UCSD-AML1 (cell line): ENCODE measurements around the gene AGPS.

Experiments
- DNase-seq: peaks from one replicate; lab custom pipeline; 2025; ENCODE audit not compliant: unreplicated experiment; lab: John Stamatoyannopoulos, UW

AGPS gene

DNA sequence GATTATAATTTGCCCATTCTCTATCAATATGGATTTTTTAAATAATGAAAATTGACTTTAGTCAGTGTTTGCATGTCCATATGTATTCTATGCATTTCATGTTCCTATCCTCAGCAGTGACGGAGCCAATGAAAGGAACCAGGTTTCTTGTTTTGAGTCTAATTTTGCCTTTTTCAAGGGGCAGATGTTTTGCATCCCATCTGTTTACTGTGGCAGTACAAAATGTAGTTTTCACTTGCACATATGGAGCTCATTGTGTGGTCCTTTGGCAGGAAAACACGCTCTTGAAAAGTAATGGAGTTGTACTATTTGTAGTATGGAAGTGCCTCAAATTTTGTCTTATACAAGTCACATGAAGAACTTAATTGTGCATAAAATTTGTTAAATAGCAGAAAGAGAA, 127.8 kb downstream of the AGPS start:
- no peak for DNase-seq

DNA sequence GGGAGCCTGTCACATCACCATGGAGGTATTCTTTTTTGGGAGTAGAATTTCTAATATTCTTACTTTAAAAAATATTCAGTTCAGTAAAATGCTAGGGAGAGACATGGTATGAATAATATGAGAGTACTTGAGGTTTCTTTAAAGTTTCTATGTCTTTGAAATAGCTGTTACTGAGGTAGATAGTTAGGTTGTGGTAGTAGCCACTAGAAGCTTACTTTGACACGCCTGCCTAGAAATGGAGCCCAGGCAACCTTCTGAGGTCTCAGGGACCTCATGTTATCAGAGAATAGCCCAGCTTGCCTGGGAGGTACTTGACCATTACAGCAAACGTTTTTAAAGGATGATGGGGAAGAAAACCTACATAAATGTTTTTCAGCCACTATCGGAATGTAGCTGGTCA, 131.2 kb downstream of the AGPS start:
- DNase-seq = no peak

DNA sequence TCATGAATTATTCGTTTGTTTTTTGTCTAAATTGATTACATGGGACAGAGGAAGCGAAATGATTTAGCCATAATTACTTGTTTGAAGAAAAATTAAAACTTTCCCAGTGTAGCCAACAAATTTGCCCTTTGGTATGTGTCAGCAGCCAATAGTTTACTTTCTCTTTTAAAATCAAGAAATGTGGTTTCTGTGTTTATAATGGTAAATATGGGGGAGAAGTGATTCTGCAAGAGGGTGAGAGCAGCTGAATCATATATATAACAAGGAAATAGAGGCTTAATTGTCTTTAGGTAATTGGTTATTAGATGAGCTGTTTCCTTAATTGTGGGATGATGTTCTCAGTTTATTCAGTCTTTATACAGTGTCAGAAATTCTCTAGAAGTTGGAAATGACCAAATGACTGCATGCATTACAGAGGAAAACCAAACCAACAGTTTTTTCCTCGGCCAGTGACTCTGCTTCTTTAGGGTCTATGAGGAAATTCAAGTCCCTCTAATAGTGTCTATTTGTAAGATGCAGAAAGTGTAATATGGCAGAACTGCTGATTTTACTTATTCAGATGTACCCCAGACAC, 132.9 kb downstream of the AGPS start:
- no peak for DNase-seq

DNA sequence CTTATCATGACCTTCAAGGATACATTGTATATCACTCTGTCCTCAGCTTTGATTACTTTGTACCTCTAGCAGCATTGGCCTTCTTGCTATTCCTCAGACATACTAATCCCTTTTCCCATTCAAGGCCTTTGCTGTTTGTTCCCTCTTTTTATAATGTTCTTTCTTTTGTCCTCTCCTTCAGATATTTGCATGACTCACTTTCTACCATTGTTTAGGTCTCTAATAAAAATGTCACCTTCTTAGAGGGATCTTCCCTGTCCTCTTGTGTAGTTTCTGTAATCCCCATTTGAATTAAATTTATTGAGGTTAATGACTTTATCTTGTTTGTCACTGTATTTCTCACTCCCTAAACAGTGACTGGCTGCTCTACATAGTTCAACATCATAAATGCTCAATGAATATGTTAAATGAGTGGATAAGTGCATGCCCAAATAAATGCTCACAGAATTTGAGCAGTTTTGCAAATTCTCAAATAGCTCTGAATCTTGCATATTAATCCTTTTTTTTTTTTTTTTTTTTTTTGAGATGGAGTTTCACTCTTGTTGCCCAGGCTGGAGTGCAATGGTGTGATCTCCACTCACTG, 135.9 kb downstream of the AGPS start:
- no peak for DNase-seq

DNA sequence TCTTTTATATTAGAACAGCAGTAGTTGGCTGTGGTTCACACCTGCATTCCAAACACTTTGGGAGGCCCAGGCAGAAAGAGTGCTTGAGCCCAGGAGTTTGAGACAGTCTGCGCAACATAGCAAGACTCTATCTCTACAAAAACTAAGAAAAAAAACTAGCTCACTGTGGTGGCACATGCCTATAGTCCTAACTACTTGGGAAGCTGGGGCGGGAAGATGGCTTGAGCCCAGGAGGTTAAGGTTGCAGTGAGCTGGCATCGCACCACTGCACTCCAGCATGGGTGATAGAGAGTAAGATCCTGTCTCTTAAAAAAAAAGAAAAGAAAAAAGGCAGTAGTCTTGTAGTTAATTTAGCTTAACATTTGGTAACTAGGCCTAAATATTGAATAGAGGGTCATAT, 136.6 kb downstream of the AGPS start:
- no peak for DNase-seq

DNA sequence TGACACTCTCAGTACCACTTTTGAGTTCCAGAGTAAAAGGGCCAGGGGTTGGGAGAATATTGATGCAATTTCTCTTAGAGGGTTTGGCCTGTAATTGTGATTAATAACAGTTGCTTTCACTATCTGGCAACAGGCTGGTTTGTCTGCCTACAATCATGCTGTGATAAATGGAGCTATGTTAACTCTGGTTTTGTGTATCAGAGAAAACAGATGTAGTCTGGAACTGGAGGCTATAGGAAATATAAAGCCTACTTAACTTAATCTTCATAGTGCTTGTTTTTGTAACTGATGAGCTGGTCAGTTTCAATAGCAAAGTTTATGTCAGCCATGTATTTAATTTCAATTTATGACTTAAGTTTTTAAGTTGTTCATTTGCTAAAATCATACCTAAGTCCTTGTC, 138.0 kb downstream of the AGPS start:
- no peak for DNase-seq

DNA sequence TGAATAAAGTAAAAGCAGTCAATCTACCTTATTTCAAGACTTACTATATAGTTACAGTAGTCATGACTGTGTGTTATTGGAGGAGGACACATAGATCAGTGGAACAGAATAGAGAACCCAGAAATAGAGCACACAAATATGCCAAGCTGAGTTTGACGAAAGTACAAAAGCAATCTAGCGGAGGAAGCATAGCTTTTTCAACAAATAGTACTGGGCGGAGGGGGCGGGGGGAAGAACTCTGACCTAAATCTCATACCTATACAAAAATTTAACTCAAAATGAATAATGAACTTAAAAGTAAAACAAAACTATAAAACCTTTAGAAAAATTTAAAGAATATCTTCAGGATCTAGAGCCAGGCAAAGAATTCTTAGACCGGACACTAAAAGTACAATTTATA, 139.1 kb downstream of the AGPS start:
- no peak for DNase-seq

DNA sequence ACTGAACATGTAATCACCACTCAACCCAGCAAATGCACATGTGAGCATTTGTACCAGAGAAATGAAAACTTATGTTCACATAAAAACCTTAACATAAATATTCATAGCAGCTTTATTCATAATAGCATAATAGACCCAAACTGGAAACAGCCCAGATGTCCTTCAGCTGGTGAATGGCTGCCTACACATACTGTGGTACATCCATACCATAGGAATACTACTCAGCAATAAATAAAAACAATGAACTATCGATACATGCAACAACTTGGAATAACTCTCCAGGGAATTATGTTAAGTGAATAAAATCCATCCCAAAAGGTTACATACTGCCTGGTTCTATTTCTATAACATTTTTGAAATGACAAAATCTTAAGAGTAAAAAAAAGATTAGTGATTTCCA, 140.0 kb downstream of the AGPS start:
- no peak for DNase-seq

DNA sequence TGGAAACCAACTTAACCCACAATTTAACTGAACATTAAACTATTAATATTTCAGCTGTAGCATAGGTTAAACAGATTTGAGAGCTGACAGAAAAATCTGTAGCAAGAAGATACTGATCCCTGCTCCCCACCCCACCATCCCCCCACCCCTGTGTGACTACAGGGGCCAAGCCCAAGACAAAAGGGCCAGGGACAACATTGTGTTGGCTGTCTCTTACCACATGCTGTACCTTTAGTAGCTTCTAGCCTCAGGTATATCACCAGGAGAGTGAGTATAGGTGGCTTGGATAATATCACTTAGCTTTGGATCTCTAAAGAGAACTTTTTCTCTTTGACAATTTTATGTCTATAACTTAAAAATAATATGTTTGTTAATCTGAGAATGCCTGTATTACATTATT, 140.7 kb downstream of the AGPS start:
- no peak for DNase-seq

DNA sequence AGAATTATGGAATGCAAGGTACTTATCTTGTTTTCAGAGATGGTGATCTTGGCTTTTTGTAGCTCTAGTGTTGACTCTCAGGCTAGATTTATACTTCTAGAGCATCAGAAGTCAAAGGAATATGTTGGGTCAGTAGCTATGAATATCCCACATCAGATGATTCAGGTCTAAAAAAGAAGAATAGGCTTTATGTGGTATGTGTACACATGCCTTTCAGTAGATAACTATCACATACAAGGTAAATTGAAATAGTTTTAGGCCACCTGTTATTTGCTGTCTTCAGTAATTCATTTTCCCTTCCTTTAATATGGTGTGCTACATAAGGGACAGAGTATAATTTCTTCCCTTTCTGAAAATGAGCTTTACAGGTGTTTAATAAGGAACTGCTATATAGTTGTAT, 142.4 kb downstream of the AGPS start:
- DNase-seq = no peak

DNA sequence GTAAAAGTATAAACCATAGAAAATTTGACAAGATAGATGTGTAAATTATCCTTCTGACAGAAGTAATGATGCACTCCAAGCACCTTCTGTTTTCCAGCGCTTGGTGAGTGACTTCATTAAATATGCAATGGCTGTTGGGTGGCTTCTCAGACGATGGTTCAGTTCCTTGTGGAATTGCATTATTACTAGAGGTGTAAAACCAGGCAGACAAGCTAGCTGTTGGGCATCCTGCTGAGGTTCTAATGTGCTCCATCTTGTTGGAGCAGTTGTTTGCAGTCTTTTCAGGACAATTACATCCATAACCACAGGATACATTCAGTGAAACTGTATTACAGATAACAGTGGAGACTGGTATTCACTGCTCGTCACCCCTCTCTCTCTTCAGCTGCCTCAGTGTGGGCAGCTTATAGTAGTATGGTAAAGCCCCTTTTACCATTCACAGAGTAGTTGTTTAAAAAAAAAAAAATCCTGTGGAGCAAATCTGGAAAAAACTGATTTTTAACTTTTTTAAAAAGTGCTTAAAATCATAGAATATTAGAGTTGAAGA, 143.5 kb downstream of the AGPS start:
- no peak for DNase-seq

DNA sequence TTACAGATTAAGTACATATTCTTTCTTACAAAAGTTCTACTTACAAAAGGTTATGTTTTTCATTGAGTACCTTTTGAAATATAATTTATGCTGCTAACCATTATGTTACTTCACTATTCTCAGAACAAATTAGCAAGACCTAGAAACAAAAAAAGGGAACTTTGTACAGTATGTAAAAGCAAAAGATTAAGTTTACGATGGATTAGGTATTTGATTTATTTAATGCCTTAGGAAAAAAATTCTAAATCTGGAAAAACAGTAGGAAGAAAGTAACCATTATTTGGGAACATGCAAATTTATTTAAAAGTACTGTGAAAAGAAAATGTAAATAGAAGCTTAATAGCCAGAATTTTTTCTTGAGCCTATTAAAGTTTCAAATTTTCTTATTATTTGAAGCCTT, 144.6 kb downstream of the AGPS start:
- DNase-seq = no peak

DNA sequence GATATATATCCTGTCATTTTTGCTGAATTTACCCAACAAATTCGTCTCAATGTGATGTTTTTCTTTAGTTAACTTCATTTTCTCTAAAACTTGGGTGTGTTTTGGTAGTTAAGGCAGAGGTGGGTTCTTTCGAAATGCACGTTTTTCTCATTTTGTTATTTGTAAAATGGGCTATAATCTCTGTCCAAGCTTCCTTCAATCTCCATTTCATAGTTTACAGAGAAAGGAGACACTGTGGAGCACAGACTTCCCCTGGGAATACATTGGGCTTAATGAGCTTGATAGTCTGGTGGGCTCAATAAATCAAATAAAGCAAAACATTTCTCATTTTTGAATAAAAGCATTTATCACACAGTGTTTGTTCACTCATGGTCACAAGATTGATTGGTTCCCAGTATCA, 145.1 kb downstream of the AGPS start:
- DNase-seq = no peak

DNA sequence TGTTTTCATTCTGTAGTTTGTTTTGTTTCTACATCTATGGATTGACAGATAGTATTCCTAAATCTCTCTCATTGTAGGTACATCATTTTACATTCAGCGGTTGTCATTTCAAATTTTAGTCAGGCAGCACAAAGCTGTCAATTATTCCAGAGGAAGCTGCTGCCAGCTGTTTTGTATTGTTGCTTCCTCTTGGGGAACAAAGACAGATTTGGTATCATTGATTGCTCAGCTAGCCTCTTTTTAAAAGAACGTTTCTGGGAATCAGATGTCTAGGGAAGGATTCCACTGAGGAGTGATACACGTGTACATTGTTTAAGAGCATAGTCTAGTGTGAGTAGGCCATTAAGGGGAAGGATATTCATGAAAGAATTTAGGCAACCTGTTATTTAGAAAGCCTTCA, 145.8 kb downstream of the AGPS start:
- no peak for DNase-seq

DNA sequence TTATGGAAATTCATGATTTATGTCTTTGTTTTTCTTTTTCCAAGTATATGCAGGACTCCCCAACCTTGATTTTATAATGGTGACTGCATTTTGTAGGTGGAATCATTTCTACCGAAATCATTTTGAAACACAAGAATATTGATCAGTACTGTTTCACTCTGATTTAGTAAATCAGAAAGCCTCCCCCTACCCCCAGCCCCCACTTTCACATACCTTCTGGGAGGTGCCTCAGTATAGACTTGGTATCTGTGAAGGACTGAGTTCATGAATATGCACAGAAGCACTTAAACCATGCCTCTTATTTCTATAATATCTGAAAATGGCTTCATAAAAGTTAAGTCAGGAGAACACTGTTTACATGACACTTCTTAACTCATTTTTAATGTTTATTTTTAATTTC, 147.7 kb downstream of the AGPS start:
- no peak for DNase-seq

DNA sequence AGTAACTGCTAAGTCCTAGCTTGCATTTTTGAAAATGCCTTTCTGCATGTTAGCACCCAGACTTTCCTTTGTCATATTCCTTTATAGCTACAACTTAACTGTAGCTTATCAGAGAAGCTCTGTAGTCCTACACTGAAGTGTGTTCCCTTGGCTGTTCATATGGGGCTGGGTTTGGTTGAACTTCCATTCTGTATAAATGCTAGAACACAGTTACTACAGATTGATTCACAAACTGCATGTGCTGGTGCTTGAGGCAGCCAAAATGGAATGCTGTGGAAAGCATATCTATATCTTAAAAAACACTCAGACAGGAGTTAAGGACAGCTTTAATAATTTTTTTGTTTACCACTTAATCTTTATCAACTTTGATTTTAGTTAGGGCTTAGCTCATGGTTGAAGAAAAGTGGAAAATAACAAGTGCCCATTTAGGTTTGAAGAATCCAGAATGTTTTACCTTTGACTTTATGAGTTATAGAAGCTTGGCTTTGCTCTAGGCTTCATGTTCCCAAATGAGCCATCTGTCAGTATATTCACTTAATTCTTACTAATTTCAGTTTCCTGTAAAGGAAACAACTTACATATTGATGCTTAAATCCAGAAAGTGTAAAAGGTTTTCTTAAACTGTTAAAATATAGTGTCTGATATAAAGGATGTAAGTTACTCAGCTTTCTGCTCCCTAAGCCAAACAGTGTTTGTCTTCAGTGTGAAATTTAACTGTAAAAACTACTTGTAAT, 148.9 kb downstream of the AGPS start:
- no peak for DNase-seq

DNA sequence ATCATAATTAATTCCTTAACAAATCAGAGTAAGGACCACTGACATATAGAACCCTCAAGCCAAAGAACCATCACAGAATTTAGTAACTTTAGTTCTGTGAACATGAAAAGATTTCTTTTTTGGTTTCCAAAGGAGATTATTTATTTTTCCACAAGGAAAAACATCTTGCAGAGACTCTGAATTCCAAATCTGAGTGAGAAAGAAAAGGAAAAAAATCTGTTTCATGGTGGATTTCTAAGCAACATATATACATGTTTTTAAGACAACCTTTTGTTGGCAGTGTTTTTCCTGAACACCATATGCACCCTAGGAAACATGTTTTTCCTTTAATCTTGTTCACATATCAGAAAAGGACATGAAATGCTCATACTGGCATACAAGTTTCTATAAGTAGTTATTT, 149.8 kb downstream of the AGPS start:
- no peak for DNase-seq

DNA sequence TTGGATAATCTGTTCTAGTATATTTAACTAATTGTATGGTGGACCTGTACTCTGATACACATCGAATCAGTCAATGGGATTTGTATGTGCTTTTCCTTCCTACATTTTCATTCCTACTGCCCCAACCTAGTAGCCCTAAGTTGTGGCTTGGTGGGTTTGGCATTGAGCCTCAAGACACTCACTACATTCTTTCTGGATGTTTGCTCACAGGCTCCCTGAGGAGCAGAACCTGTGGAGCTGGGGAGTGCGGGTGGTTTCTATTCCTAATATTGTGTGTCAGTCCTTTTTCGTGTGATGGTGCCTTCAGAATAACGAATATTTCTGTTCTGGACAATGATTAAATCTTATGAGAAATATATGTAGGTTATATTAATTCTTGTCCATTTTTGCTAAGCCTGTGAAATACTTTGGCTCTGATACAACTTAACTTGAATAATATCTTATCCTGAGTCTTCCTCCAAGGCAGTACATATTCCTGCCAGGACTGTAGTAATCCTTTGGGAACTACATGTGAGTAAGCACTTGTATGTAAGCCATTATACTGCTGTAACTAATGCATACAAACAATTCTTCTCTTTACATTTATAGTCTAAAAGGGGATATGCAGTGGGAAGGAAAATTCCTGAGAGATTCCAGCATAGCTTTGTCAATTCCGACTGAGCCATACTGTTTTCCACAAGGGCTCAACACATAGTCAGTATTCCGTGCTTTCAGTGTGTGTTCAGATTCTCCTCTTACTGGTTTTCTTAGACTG, 150.6 kb downstream of the AGPS start:
- no peak for DNase-seq

DNA sequence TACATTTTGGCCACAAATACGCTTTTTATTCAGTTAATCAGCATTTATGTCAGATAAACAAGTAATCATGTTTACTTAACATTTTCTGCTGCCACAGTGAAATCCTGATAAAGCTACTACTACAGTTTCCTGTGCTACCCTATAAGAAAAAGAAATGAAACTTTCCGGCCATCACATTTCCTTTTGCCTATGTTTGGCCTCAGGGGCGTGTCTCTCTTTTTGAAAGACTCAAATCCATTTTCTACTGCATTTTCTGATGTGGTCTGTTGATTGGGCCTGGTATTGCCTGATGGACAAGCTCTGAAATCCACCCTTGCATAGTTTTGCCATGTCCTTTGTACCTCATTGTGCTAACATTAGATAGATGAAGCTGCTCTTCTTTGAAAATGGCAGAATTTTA, 152.6 kb downstream of the AGPS start:
- no peak for DNase-seq

DNA sequence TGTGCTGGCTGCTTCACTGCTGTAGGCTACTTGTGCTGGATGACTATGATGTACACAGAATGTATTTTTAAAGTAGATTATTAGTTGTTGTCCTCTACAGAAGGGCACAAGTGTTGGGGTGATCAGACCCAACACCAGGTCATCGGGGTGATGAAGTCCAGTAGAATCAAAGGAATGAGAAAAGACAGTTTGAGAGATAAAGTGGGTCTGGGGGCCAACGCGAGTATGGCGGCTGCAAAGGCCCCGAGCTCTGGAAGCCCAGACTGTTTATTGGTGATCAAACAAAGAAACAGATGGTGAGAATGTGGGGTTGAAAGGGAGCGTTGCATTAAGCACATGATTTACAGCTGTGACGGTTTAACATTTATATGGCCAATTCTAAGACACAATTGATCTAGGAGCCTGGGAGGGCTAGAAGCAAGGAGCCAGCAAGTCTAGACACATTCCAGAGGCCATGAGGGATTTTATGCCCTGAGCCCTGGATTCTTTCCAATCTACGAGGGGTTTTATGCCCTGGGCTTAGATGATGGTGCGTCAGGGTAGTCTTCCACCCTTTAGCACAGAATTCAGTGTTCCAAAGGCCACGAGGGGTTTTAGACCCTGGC, 153.5 kb downstream of the AGPS start:
- no peak for DNase-seq

DNA sequence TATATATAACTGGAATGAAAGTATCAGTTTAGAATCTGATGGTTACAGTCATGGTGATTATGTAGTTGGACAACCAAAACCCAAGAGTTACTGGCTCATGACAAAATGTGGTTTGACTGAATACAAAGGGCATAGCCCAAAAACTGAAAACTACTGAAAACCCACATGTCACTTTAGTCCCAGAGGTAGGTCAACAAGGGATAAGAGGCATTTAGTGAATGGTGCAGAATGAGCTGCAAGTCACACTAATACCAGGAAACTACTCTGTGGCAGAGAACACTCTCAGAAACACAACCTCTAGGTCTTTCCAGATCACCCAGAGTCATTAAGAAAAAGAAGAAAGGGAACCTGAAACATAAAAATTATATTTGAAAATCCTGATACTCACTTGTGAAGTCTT, 154.5 kb downstream of the AGPS start:
- DNase-seq = no peak
